Suprapubic skin (tissue), 2 donors: ENCODE data around the gene TAS2R30.

ENCODE experiments used
- EP300 ChIP-seq: sonication (generic); formaldehyde crosslinking; IDR thresholded peaks from one replicate; pipeline ENCODE4 v1.6.1; 2017; ENCODE audit warnings: antibody characterized with exemption
- POLR2A ChIP-seq, 2 donors: fragments of 450-650 bp; IDR thresholded peaks; one replicate each; pipeline ENCODE4 v1.6.1; 2017; ENCODE audit warnings: antibody characterized with exemption in 2 of 2, mild to moderate bottlenecking in 2 of 2, moderate library complexity in 2 of 2

DNA sequence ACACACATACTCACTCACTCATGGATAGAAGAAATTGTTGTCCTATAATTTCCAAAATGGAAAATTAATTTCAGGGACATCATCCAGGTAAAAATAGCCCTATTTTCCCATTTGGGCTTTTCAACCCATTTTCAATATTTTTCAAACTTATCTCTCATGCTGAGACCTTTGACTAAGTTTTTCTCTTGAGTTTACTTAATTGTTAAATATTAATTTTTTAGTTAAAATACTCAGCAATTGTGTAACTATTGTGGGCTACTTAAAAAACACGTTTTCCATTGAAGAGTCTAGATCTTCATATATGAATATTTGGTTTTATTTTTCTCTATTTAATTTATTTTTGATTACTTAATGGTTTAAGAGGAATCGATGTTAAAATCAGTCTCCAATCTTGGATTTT lies 28.2 kb downstream of the TAS2R30 start:
- TF ChIP-seq POLR2A (IDR thresholded peaks at IDR 0.05) (no peak), EP300 (no peak)
